HG02981 (cell line): ENCODE data around the gene SART3.
A peak's percentile ranks its signal among the peaks of the same experiment; 100 is the strongest.
"Not testable (repeated sequence)": the region's sequence is repeated elsewhere in the genome, so short reads cannot be mapped to it uniquely, and the experiment has no call there.

ENCODE experiments used
- ATAC-seq: cut with Tn5 transposase; IDR thresholded peaks from one replicate; pipeline ENCODE4 v1.9.1; 2021; ENCODE audit warnings: mild to moderate bottlenecking, moderate library complexity; ENCODE audit not compliant: unreplicated experiment

SART3 gene

DNA sequence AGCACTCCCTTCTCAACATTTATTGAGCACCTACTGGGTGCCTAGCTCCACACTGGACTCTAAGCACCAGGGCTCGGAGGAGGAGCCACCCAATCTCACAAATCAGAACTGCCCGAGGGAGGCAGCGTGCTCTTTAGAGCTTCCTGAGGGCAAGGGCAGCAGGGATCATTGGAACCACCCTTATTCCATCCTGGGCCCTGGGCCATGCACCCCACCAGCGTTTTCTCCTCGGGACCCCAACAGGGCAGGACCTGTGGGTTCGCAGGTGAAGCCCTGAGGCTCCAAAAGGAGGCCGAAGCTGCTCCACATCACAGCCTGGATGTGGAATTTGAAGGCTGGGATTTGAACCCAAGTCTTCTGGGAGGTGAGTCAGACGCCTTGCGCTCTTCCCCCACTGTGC is 21.5 kb upstream of the SART3 start:
- no peak for ATAC-seq

DNA sequence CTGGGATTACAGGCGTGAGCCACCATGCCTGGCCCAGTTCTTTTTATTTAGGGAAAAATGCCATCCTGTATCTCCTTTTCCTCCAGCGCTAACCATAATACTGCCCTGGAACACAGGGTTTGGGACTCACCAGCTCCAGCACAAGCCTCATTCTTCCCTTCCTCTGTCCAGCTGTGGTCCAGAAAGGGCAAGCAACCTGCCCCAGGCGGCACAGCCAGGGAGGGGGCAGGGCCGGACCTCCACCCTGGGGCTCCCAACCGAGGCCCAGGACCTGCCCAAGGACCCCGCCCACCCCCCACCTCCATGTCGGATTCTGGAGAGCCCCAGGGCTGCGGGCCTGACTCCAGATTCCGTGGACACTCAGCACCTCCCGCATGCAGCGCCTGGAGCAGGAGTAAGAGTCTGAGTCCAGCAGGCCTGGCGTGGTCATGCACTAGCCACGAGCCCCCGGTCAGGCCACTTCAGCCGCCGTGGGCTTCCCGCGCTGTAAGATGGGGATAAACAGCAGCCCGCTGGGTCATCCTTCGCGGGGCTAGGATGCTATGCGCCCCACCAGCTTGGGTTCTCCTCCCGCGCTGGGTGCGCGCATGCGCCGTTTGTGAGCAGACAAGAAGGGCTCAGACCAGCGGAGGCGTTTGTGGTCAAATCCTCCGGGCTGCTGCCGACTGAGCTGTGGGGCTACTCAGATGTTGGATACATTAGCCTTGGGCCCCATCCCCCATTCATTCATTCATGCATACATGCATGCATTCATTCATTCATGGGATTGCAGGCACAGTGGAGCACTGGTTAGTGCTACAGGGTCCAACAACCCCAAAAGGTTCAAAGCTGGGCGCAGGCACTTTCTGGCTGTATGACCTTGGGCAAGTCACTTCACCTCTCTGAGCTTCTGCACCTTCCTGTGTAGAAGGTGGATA is 20.6 kb upstream of the SART3 start:
- ATAC-seq, result no peak

DNA sequence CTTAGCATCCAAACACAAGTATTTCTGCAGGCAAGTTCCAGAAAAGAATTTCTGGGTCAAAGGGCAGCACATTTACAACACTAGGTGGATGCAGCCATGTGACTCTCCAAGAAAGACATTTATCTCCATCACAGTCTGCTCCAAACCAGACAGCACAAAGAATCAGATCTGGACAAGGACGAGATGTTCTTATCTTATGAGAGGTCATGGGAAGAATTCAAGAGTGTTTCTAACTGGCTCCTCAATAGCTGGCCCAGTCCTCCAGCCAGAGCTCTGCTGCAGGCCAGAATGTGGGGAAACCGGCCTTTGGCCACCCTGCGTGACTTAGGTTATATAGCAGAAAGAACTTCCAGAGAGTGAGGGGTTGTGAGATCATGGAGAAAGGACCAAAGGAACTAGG is 19.6 kb upstream of the SART3 start:
- no peak for ATAC-seq

DNA sequence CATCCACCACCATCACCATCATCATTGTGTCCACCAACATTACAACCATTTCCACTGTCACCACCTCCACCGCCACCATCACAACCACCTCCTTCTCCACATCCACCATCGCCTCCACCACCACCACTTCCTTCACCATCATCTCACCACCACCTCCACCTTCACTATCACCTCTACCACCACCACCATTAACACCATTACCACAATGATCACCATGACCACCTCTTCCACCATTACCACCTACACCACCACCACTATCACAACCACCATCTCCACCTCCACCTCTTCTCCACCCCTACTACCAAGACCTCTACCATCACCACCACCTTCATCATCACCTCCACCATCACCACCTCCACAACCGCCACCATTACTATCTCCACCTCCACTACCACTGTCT is 17.8 kb upstream of the SART3 start:
- ATAC-seq, result no peak

DNA sequence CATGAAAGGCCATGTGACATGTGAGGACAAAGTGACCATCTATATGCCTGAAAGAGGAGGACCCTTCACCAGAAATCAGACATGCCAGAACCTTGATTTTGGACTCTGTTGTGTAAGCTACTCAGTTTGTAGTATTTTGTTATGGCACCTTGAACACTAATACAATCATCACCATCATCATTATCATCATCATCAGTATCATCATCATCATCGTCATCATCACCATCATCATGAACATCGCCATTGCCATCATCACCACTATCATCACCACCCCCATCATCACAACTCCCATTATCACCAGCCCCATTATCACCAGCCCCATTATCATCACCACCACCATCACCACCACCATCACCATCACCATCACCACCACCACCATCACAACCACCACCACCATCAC is 17.3 kb upstream of the SART3 start:
- ATAC-seq, result no peak

DNA sequence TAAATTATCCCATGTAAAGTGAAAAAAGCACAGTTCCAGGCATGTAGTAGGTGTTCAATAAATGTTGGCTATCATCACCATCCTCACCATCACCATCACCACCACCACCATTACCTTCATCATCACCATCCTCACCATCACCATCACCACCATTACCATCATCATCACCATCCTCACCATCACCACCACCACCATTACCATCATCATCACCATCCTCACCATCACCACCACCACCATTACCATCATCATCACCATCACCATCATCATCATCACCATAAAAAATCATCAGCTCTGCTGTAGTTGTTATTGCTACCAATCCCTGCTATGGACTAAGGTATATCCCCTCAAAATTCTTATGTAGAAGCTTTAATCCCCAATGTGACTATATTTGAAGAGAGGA is 16.5 kb upstream of the SART3 start:
- ATAC-seq, result no peak

DNA sequence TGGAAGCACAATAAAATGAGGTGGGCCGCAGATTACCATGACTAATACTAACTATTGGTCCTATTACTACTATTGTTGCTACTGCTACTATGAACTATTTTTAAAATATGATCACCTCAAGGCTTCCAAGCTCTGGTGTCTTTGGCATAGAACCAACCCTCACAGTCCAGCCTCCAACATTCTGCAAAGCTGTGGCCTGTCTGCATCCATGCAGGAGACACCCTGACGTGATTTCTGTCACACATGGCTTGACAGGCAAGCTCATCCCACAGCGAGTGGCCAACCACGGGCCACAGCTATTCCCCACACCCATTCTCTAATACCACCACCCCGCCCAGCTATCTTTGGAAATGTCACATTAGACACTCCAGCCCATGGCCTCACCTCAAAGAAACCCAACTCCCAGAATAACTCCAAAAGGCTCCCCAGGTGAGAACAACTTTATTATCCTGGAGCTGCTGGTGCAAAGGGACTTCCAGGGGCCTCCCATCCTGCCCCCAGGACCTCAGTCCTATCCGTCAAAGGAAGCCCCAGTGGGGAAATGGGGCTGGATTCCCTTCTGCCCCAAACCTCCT is 15.8 kb upstream of the SART3 start:
- no peak for ATAC-seq

DNA sequence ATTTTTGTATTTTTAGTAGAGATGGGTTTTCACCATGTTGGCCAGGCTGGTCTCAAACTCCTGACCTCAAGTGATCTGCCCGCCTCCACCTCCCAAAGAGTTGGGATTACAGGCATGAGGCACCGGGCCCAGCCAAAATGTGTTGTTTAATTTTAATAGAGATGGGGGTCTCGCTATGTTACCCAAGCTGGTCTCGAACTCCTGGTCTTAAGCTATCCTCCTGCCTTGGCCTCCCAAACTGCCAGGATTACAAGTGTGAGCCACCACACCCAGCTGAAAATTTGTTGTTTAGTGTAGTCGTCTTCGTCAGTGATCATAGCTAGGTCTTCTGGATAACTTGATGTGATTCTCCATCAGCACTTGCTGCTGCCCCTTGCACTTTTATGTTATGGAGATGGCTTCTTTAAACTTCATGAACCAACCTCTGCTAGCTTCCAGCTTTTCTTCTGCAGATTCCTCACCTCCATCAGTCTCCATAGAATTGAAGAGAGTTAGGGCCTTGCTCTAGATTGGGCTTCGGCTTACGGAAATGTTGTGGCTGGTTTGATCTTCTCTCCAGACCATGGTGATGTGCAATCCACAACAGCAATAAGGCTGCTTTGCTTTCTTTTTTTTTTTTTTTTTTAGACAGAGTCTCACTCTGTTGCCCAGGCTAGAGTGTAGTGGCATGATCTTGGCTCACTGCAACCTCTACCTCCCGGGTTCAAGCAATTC is 14.4 kb upstream of the SART3 start:
- ATAC-seq, result no peak

DNA sequence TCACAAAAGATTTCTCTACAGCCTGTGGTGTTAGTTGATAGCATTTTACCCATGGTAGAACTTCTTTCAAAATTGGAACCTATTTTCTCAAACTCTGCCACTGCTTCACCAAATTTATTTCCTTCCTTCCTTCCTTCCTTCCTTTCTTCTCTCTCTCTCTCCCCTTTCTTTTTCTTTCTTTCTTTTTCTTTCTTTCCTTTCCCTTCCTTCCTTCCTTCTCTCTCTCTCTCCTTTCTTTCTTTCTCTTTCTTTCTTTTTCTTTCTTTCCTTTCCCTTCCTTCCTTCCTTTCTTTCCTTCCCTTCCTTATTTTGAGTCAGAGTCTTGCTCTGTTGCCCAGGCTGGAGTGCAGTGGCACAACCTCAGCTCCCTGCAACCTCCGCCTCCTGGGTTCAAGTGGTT is 13.3 kb upstream of the SART3 start:
- ATAC-seq, result not testable (repeated sequence)

DNA sequence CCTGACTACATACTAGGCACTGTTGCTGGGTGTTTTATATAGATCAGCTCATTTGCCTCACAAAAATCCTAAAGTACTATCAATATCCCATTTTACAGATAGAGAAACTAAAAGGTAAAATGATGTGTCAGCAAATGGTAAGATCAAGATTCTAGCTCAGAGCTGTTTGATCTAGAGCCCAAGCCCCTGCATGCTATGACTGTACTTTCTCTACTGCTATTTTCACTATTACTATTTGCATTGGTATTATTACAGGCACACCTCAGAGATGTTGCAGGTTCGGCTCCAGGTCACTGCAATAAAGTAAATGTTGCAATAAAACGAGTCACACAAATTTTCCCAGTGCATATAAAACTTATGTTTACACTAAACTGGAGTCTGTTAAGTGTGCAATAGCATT is 12.3 kb upstream of the SART3 start:
- ATAC-seq, result no peak

DNA sequence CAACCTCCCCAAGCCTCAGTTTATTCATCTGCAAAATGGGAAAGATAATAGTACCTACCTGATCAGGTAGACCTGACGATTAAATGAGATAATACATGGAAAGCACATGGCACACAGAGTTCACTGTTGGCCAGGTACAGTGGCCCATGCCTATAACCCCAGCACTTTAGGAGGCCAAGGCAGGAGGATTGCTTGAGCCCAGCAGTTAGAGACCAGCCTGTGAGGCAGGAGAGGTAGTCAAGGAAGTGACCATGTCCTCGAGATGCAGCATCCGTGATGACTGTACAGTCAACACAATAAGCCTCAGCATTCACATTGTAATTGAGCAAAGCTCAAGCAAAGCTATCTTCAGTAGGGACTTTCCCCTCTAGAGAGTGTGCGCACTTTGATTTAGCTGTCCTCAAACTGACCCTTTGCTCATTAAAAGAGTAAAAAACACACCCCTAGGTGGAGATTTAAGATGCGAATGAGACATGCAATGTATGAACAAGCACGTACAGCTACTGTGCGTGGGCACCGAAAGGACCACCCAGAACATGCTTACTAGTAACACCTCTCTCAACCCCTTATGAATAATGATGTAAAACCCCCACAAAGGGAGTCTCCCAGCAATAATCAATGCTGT is 11.3 kb upstream of the SART3 start:
- ATAC-seq, result no peak

DNA sequence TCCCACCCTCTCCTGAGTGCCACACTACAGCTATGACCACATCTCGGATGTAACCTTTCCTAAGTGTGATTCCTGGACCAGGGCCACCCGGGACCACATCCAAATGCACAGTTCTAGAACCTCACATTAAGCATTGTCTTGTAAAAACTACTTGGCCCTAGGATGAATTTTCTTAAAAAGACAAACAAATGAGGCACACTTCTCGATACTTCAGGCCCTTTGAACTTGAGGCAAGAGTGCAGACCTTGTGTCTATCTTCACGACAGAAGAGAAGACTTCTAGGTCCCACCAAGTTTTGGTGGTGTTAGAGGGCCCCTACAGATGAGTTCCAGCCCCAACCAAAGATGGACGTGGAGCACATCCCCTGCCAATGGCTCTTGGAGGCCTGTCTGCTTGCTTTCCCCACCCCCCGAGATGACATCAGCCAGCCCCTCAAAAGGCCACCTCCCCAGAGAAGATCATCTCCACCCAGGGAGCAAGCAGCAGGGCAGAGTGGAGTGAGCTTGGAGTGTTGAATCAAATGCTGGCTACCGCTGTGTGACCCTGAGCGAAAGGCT is 10.7 kb upstream of the SART3 start:
- no peak for ATAC-seq

DNA sequence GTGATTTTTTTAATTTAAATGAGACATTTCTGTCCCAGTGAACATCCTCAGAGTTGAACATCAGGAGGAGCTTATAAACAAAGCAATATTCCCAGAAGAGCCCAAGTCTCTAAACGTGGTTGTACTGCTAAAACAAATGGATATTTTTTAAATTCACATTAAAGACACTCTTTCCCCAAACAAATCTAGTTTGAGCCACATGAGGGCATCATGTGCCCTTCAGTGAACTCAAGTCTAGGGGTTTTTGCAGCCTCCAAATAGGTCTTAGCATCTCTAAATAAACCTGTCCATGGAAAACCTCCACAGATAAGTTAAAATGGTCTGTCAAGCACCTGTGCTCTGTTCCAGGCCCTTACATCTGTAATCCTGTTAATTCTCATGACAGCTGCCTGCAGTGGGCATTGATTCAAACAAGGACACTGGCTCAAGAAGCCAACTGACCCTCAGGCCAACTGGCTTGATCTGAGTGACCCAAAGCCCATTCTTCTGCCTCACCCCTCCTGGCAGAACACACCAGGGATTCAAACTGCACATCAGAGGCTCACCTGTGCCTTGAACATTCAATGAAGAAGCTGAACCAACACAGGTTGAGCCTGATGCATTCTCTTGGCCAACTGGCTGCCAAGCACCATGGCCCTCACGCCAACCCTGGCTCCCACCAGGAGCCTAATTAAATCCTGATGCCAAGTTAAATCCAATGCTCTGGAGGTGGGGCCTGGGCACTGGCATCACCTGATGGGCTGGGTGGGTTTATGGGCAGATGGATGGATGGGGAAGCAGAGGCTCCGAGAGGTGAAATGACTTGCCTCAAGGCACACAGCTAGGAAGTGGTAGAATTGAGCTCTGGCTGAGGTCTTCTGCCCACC is 10.0 kb upstream of the SART3 start:
- no peak for ATAC-seq

DNA sequence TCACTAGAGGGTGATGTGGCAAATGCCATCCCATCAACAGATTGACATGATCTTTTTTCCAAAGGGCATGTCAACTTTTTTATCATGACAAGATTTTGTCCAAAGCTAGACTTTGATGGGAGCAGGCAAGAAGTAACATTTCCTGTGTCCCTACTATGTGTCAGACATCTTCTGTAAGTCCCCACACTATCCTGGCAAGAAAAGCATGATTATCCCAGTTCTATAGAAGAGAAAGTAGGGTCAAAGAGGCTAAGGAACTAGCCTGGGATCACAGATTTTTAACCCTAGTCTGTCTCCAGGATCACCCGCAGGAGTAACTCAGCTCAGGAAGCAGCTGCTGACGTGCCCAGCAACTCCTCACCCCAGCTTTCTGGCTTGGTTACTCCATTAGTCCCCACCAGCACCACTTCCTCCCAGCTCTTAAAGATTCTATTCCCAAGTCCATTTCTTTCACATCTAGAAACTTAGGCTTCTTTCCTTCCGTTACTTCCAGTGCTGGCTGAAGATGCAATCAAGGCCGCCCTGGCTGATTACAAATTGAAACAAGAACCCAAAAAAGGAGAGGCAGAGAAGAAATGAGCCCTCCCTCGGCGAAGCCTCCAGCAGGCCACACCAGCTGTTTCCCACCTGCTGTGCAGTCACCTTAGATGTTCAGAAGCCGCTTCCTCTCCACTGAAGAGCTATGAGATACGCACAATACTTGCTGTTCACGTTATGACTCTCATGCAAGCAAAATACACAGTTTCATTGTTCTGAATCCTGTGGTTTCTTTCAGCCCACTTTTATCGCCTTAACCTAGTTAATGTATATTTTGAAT is 7.6 kb upstream of the SART3 start:
- peak; percentile 73 for ATAC-seq

DNA sequence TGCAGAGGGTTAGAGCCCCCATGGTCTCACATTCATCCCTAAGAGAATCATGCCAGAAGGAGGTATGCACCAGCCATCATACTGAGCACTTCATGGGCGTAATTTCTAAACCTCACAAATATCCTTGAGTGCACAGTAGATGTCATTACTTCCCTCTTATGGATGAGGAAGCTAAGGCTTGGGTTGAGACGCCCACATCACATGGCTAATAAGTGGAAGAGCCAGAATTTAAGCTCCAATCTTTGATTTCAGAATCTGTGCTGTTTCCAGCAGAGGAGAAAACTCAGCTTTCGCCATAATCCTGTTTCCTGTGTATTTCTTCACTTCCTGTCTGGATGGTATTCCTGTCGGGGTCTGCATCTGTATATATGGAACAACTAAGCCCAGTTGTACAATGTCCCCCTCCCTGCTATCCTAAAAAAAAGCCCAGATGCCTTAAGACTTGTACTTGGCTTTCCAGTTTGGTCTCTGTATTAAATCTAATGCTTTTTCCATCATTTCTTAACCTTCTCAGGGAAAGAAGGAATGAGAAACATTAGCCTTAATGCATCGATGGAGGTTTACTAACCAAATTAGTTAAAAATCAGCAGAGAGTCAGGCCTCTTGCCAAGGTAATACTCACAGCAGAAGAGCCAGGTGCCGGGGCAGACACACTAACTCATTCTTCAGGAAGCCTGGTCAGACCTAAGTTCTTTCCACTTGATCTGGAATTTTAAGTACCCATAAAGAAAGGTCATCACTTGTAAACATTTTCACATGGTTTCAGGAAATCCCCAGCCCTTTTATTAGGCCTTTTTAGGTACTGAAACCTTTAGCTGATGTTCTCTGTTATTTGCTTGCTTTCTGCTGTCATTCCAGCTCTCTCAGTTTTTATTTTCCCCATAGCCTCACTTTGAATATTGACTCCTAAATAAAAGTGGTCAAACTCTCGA is 6.7 kb upstream of the SART3 start:
- no peak for ATAC-seq

DNA sequence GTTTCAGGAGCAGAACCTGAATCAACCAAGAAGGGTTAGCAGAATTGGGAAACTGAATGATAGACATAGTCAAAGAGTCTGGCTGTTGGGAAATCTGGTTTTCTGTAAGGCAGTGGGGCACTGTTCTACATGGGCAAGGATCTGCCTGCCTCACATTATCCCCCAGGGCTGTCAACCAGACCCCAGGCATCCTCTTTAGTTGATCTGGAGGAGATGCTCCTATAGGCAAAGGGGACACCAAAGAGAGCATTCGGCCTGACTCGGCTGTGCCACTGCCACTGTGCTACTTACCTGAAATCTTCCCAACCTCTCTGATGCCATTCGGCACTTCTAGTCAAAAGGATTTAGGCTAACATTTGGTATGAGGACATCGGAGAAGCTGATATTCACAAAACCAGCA is 5.5 kb upstream of the SART3 start:
- ATAC-seq, result no peak

DNA sequence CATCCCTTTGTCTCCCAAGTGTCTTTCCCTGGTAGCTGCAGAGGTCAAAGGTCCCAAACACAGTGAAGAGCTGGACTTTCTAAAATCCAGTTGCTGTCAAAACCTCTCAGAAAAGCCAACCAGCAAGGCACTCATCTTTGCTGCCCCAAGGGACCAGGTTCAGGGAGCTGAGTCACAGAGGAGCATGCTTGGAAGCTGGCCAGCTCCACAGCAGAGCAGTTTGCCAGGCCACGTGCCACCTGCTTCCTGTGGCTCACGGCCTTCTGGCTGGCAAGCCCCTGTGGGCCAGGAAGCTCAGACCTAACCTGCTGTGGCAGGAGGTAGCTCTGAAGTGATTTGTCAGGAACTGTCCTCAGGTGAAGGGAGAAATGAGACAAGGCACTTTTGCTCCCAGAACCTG is 5.0 kb upstream of the SART3 start:
- no peak for ATAC-seq

DNA sequence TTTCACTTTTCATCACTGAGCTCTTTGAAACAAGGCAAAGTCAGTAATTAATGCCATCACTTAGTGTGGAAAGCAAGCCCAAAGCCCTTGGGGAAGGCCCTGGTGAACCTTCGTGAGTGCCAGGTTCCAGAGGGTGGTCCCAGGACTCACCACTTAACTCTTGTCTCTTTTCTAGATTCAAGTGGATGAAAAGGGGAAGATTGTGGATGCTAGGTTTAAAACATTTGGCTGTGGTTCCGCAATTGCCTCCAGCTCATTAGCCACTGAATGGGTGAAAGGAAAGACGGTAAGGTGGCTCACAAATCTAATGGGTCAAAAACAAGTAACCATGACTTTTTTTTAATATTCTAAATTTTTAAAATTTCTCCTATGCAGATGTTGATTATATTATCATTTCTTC is 4.2 kb upstream of the SART3 start:
- no peak for ATAC-seq
